ENCODE results near the gene CCDC80.

The CCDC80 gene

GRCh38 chr3:112640930-112641801, at the start of gene CCDC80:
TSS of gene CCDC80 (minus strand) at chr3:112641143. CDS start at chr3:112639905, 1,238 bp downstream.
- peak within 1 kb of the TSS; percentile 64 to 71 for H3K4me3 ChIP-seq (replicated peaks in 1 of 2; ENCODE audit: low read depth in 2 of 2, low read length in 2 of 2)
- no peak for TF ChIP-seq CTCF (IDR thresholded peaks at IDR 0.05; ENCODE audit: low read depth, low read length)
- DNase-seq (ENCODE audit: low read depth in 2 of 2), result peak; percentile 95

GRCh38 chr3:112689989-112690388, 49.0 kb upstream of the CCDC80 start:
- no peak for TF ChIP-seq CTCF (IDR thresholded peaks at IDR 0.05; ENCODE audit: low read depth, low read length)
- no peak for DNase-seq (ENCODE audit: low read depth in 2 of 2)
- H3K4me3 ChIP-seq (replicated peaks in 1 of 2; ENCODE audit: low read depth in 2 of 2, low read length in 2 of 2), result no peak overlapping the region

GRCh38 chr3:112689385-112689784, 48.4 kb upstream of the CCDC80 start:
- TF ChIP-seq CTCF (IDR thresholded peaks at IDR 0.05; ENCODE audit: low read depth, low read length), result no peak
- no peak overlapping the region for H3K4me3 ChIP-seq (replicated peaks in 1 of 2; ENCODE audit: low read depth in 2 of 2, low read length in 2 of 2)
- DNase-seq (ENCODE audit: low read depth in 2 of 2), result no peak

GRCh38 chr3:112688819-112689218, 47.9 kb upstream of the CCDC80 start:
- TF ChIP-seq CTCF (IDR thresholded peaks at IDR 0.05; ENCODE audit: low read depth, low read length), result no peak
- DNase-seq (ENCODE audit: low read depth in 2 of 2), result no peak

GRCh38 chr3:112688085-112688769, 47.3 kb upstream of the CCDC80 start:
- TF ChIP-seq CTCF (IDR thresholded peaks at IDR 0.05; ENCODE audit: low read depth, low read length), result no peak
- no peak for DNase-seq (ENCODE audit: low read depth in 2 of 2)
- no peak overlapping the region for H3K4me3 ChIP-seq (replicated peaks in 1 of 2; ENCODE audit: low read depth in 2 of 2, low read length in 2 of 2)

More at GRCh38 chr3:112688819-112689218, 47.9 kb upstream of the CCDC80 start:
- no peak overlapping the region for H3K4me3 ChIP-seq (replicated peaks in 1 of 2; ENCODE audit: low read depth in 2 of 2, low read length in 2 of 2)

- DNase-seq (ENCODE audit: low read depth in 2 of 2), result no peak
- TF ChIP-seq CTCF (IDR thresholded peaks at IDR 0.05; ENCODE audit: low read depth, low read length), result no peak
- H3K4me3 ChIP-seq (replicated peaks in 1 of 2; ENCODE audit: low read depth in 2 of 2, low read length in 2 of 2), result no peak overlapping the region
These were observed 46.7 kb upstream of the CCDC80 start for GRCh38 chr3:112687616-112688015.

All from cardiac fibroblast (primary cell).